Measurements from ENCODE around the gene RABAC1. TPM values are rescaled to one million over a fixed set of nuclear protein-coding genes. Genes with fewer than 3 reads are reported as not detected.

RABAC1 gene
- total RNA-seq, 4 donors from 2014 or later = 125 to 152 (median 128) TPM

- DNase-seq (ENCODE audit: low spot score in 2 of 2) = no peak
- 79% methylated on average over 27 to 28 of the region's 28 CpGs for WGBS, 2 donors
- TF ChIP-seq POLR2A (IDR thresholded peaks at IDR 0.05) (no peak), CTCF (IDR thresholded peaks at IDR 0.05) (no peak)
- no peak overlapping the region for H3K4me3 ChIP-seq (ENCODE audit: low read depth, poor library complexity, severe bottlenecking)
- intact Hi-C loops (cut with DNase I; ENCODE audit: low total_unique reads) = no loop called here
Measured at GRCh38 chr19:41968751-41969595, 9.9 kb upstream of the RABAC1 start.

- 70% methylated on average over 25 to 26 of the region's 26 CpGs for WGBS, 2 donors
- intact Hi-C loops (cut with DNase I; ENCODE audit: low total_unique reads) = no loop called here
- no peak for DNase-seq (ENCODE audit: low spot score in 2 of 2)
- no peak for TF ChIP-seq POLR2A (IDR thresholded peaks at IDR 0.05)
- no peak for TF ChIP-seq CTCF (IDR thresholded peaks at IDR 0.05)
- no peak overlapping the region for H3K4me3 ChIP-seq (ENCODE audit: low read depth, poor library complexity, severe bottlenecking)
Measured at GRCh38 chr19:41967054-41967783, 8.1 kb upstream of the RABAC1 start.

GRCh38 chr19:41965106-41965505, 6.0 kb upstream of the RABAC1 start:
- intact Hi-C loops (cut with DNase I; ENCODE audit: low total_unique reads) = no loop called here
- 64 to 72% methylated on average over 5 of the region's 5 CpGs for WGBS, 2 donors

GRCh38 chr19:41960973-41961372, 1.9 kb upstream of the RABAC1 start:
- TF ChIP-seq CTCF (IDR thresholded peaks at IDR 0.05) (no peak), POLR2A (IDR thresholded peaks at IDR 0.05) (no peak)
- WGBS, 2 donors = 94 to 98% methylated on average over 5 of the region's 5 CpGs

More at GRCh38 chr19:41965106-41965505, 6.0 kb upstream of the RABAC1 start:
- no peak for TF ChIP-seq POLR2A (IDR thresholded peaks at IDR 0.05)
- no peak for TF ChIP-seq CTCF (IDR thresholded peaks at IDR 0.05)
- H3K4me3 ChIP-seq (ENCODE audit: low read depth, poor library complexity, severe bottlenecking) = no peak overlapping the region
- no peak for DNase-seq (ENCODE audit: low spot score in 2 of 2)

GRCh38 chr19:41958367-41959055, 610 bp downstream of the RABAC1 start:
- no peak for TF ChIP-seq POLR2A (IDR thresholded peaks at IDR 0.05)
- no peak for TF ChIP-seq CTCF (IDR thresholded peaks at IDR 0.05)
- WGBS, 2 donors = 1 to 3% methylated on average over 29 to 41 of the region's 43 CpGs
- intact Hi-C loops (cut with DNase I; ENCODE audit: low total_unique reads) = no loop called here
- peak overlapping the region; percentile 89 for H3K4me3 ChIP-seq (ENCODE audit: low read depth, poor library complexity, severe bottlenecking)
- peak; percentile 73 to 97 for DNase-seq (ENCODE audit: low spot score in 2 of 2)

More at GRCh38 chr19:41960973-41961372, 1.9 kb upstream of the RABAC1 start:
- DNase-seq (ENCODE audit: low spot score in 2 of 2) = no peak
- intact Hi-C loops (cut with DNase I; ENCODE audit: low total_unique reads) = no loop called here
- H3K4me3 ChIP-seq (ENCODE audit: low read depth, poor library complexity, severe bottlenecking) = no peak overlapping the region

All from lower leg skin (tissue), 4 donors.